GM18909 (cell line): ENCODE data around the gene PDE4D.

Experiments
- ATAC-seq: cut with Tn5 transposase; IDR thresholded peaks from one replicate; pipeline ENCODE4 v1.9.1; 2021; ENCODE audit warnings: mild to moderate bottlenecking; ENCODE audit not compliant: unreplicated experiment, poor library complexity

Gene PDE4D

DNA sequence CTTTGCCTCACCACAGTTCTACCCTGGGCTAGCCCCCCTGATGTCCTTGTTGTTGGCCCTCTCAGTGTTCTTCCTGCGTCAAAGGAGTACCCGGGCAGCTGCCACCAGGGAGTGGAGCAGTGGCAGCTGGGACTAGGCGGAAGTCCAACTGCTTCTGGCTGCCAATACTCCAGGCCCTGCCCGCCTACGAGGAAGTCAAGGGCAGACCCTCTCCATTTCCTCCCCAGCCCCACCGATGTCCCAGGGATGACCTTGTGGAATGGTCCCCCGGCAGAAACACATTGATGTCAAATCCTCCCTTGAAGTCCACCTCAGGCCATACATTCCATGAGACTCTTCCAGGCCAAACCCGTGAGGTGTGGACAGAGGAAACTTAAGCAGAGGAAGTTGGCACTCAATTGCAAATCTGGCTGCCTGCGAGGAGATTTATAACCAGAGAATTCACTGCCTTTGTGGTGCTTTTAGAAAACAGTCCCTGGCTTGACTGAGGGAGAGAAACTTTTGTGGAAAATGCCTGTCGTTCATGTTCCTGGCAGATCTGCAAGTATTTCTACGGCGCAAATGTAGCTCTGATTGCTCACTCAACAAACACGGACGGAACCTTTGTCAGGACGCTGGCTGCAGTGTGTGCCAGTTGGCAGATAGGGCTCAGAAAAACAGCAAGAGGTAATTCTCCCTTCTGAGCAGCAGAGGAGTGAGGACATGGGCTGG, 970.9 kb downstream of the PDE4D start:
- no peak for ATAC-seq

GRCh38 chr5:58921159-58921558, 972.4 kb downstream of the PDE4D start:
- ATAC-seq: no peak

- ATAC-seq: no peak
Observed at GRCh38 chr5:58919833-58920232, 973.7 kb downstream of the PDE4D start.
